Measurements from ENCODE around the gene RGS6. TPM values are rescaled to one million over a fixed set of nuclear protein-coding genes. Genes with fewer than 3 reads are reported as not detected.

RGS6 gene
- total RNA-seq, 4 donors from 2014 or later = 0.54 to 9.1 (median 3.3) TPM

GRCh38 chr14:72111911-72112310, 179.7 kb downstream of the RGS6 start:
- Histone ChIP-seq H3K27ac (no peak overlapping the region), H3K4me1 (no peaks in the 10 kb centered on the region), H3K36me3 (no peaks in the 10 kb centered on the region), H3K4me3 (no peak overlapping the region), H3K27me3 (no peaks in the 10 kb centered on the region), H3K9me3 (no peaks in the 10 kb centered on the region)
- no peak for DNase-seq
- no peak for TF ChIP-seq CTCF (IDR thresholded peaks at IDR 0.05)
- TF ChIP-seq POLR2A (IDR thresholded peaks at IDR 0.05) = no peak

- H3K9me3 ChIP-seq = no peaks in the 10 kb centered on the region
- no peak for DNase-seq
- TF ChIP-seq CTCF (IDR thresholded peaks at IDR 0.05) (no peak), POLR2A (IDR thresholded peaks at IDR 0.05) (no peak)
- H3K4me3 ChIP-seq = no peak overlapping the region
- H3K27ac ChIP-seq = no peak overlapping the region
- H3K36me3 ChIP-seq = no peaks in the 10 kb centered on the region
- no peaks in the 10 kb centered on the region for H3K27me3 ChIP-seq
- H3K4me1 ChIP-seq = no peaks in the 10 kb centered on the region
Measured at GRCh38 chr14:72118841-72119240, 186.6 kb downstream of the RGS6 start.

- no peak overlapping the region for H3K4me3 ChIP-seq
- no peaks in the 10 kb centered on the region for H3K9me3 ChIP-seq
- no peak overlapping the region for H3K27ac ChIP-seq
- H3K36me3 ChIP-seq = no peaks in the 10 kb centered on the region
- no peaks in the 10 kb centered on the region for H3K27me3 ChIP-seq
- TF ChIP-seq POLR2A (IDR thresholded peaks at IDR 0.05) = no peak
- TF ChIP-seq CTCF (IDR thresholded peaks at IDR 0.05) = no peak
- H3K4me1 ChIP-seq = no peaks in the 10 kb centered on the region
- no peak for DNase-seq
Measured at GRCh38 chr14:72120315-72120714, 188.1 kb downstream of the RGS6 start.

- H3K9me3 ChIP-seq = no peaks in the 10 kb centered on the region
- no peaks in the 10 kb centered on the region for H3K36me3 ChIP-seq
- no peak overlapping the region for H3K27ac ChIP-seq
- no peak for DNase-seq
- TF ChIP-seq POLR2A (IDR thresholded peaks at IDR 0.05) = no peak
- no peak for TF ChIP-seq CTCF (IDR thresholded peaks at IDR 0.05)
- no peak overlapping the region for H3K4me3 ChIP-seq
- no peaks in the 10 kb centered on the region for H3K27me3 ChIP-seq
- no peaks in the 10 kb centered on the region for H3K4me1 ChIP-seq
Measured at GRCh38 chr14:72123755-72124154, 191.5 kb downstream of the RGS6 start.

GRCh38 chr14:72124171-72124570, 191.9 kb downstream of the RGS6 start:
- no peak overlapping the region for H3K4me3 ChIP-seq
- DNase-seq = no peak
- H3K27ac ChIP-seq = no peak overlapping the region
- TF ChIP-seq POLR2A (IDR thresholded peaks at IDR 0.05) (no peak), CTCF (IDR thresholded peaks at IDR 0.05) (no peak)
- no peaks in the 10 kb centered on the region for H3K4me1 ChIP-seq
- H3K36me3 ChIP-seq = no peaks in the 10 kb centered on the region
- no peaks in the 10 kb centered on the region for H3K27me3 ChIP-seq
- H3K9me3 ChIP-seq = no peaks in the 10 kb centered on the region

- Histone ChIP-seq H3K27me3 (no peaks in the 10 kb centered on the region), H3K27ac (no peak overlapping the region), H3K9me3 (no peaks in the 10 kb centered on the region), H3K4me3 (no peak overlapping the region), H3K4me1 (no peaks in the 10 kb centered on the region), H3K36me3 (no peaks in the 10 kb centered on the region)
- DNase-seq = no peak
- TF ChIP-seq POLR2A (IDR thresholded peaks at IDR 0.05) (no peak), CTCF (IDR thresholded peaks at IDR 0.05) (no peak)
Measured at GRCh38 chr14:72126091-72126490, 193.9 kb downstream of the RGS6 start.
